GM12878 (cell line): Measurements from ENCODE around the gene FBLN7. TPM values are rescaled to one million over a fixed set of nuclear protein-coding genes. Genes with fewer than 3 reads are reported as not detected.

ENCODE experiments used
- ATAC-seq: fragments of 200-7000 bp; cut with Tn5 transposase; 3 replicates; pipeline ENCODE4 v1.9.1; 2020; ENCODE audit warnings: mild to moderate bottlenecking, moderate library complexity
- BruUV-seq: library from RNA; stranded (reverse); fragments of 400-500 nt; replicated peaks from 2 replicates; lab custom pipeline; 2021; lab: Mats Ljungman, UMichigan
- CTCF ChIA-PET: fragments of 300-600 bp; sonication (Branson Sonifier 250); formaldehyde crosslinking; extraction: SDS; loops from one replicate; lab custom pipeline; 2021; ENCODE audit warnings: inconsistent platforms; lab: Yijun Ruan, JAX
- POLR2A ChIA-PET: fragments of 350-600 bp; formaldehyde crosslinking; extraction: SDS; loops from one replicate; lab custom pipeline; 2021; ENCODE audit warnings: inconsistent platforms; lab: Charles Lee
- RAD21 ChIA-PET: fragments of 300-600 bp; sonication (Branson Sonifier 250); formaldehyde crosslinking; loops from one replicate; lab custom pipeline; 2023; ENCODE audit warnings: antibody characterized with exemption; ENCODE audit not compliant: unreplicated experiment; lab: Charles Lee
- SMC1A ChIA-PET: fragments of 300-600 bp; sonication (Branson Sonifier 250); formaldehyde crosslinking; loops from one replicate; lab custom pipeline; 2023; ENCODE audit not compliant: unreplicated experiment, uncharacterized antibody; lab: Charles Lee
- DNase-seq: peaks from one replicate; pipeline ENCODE4 v3.0.0-alpha.2; 2011; ENCODE audit warnings: low read depth, low spot score
- FAIRE-seq: peaks from 3 replicates; lab custom pipeline; 2011; peaks lifted over from hg19 to GRCh38; lab: Jason Lieb, UNC
- H2AFZ ChIP-seq: 2 replicates; pipeline ENCODE4 v1.6.0; 2011; ENCODE audit warnings: low read depth, low read length, control low read depth; ENCODE audit not compliant: control insufficient read depth
- H3K27ac ChIP-seq: 2 replicates; pipeline ENCODE4 v1.5.1; 2011; ENCODE audit warnings: control low read depth; ENCODE audit not compliant: control insufficient read depth, insufficient read depth
- H3K27me3 ChIP-seq, 2 experiments: replicated peaks in 1 of 2; 2 replicates each; pipeline versions ENCODE4 v1.6.0 to v1.6.1; 2011; ENCODE audit warnings: low read length in 1 of 2; ENCODE audit not compliant: control insufficient read depth in 2 of 2, insufficient read depth in 2 of 2
- H3K36me3 ChIP-seq, 2 experiments: 2 replicates each; pipeline ENCODE4 v1.5.1; 2011; ENCODE audit warnings: low read length in 1 of 2; ENCODE audit not compliant: control insufficient read depth in 2 of 2, insufficient read depth in 2 of 2
- H3K4me1 ChIP-seq: 2 replicates; pipeline ENCODE4 v1.6.1; 2011; ENCODE audit warnings: mild to moderate bottlenecking, low read length, moderate library complexity, mixed read lengths; ENCODE audit not compliant: control insufficient read depth, insufficient read depth
- H3K4me2 ChIP-seq: 2 replicates; pipeline ENCODE4 v1.6.0; 2011; ENCODE audit warnings: control low read depth; ENCODE audit not compliant: control insufficient read depth, insufficient read depth
- H3K4me3 ChIP-seq: fragments of 200-600 bp; sonication (generic); 2 replicates; pipeline ENCODE4 v1.5.1; 2016
- H3K79me2 ChIP-seq: 2 replicates; pipeline ENCODE4 v1.6.0; 2011; ENCODE audit warnings: low read length; ENCODE audit not compliant: control insufficient read depth, insufficient read depth
- H3K9ac ChIP-seq: 2 replicates; pipeline ENCODE4 v1.8.0; 2011; ENCODE audit warnings: low read length, control low read depth, mixed read lengths; ENCODE audit not compliant: control insufficient read depth, insufficient read depth
- H3K9me3 ChIP-seq: replicated peaks from 3 replicates; pipeline ENCODE4 v1.5.1; 2011; ENCODE audit warnings: mild to moderate bottlenecking, low read length; ENCODE audit not compliant: control insufficient read depth, insufficient read depth
- H4K20me1 ChIP-seq: 2 replicates; pipeline ENCODE4 v1.6.0; 2011; ENCODE audit not compliant: control insufficient read depth, insufficient read depth
- CEBPB ChIP-seq, 2 experiments: fragments of 150-350 bp in 1 of 2; IDR thresholded peaks; 2 replicates each; pipeline ENCODE4 v1.6.1; 2012 to 2014; ENCODE audit warnings: low read depth in 2 of 2, low read length in 2 of 2, borderline replicate concordance in 1 of 2, inconsistent platforms in 1 of 2
- EZH2 ChIP-seq: IDR thresholded peaks from 2 replicates; pipeline ENCODE4 v1.6.1; 2012; ENCODE audit warnings: low read depth, mild to moderate bottlenecking, control low read depth, inconsistent platforms, low read length, borderline replicate concordance; ENCODE audit not compliant: control insufficient read depth
- FOS ChIP-seq: IDR thresholded peaks from 3 replicates; pipeline ENCODE4 v1.6.1; 2011; ENCODE audit warnings: borderline replicate concordance; ENCODE audit not compliant: insufficient read length; ENCODE audit errors: extremely low read depth
- GATAD2B ChIP-seq: fragments of 450-650 bp; conservative IDR thresholded peaks from 2 replicates; pipeline ENCODE4 v1.6.1; 2017; ENCODE audit warnings: low read depth, mild to moderate bottlenecking, moderate library complexity
- HCFC1 ChIP-seq: fragments of 150-350 bp; IDR thresholded peaks from 2 replicates; pipeline ENCODE4 v1.6.1; 2014; ENCODE audit warnings: low read length
- IKZF2 ChIP-seq, 2 experiments: fragments of 450-650 bp; IDR thresholded peaks; 2 replicates each; pipeline ENCODE4 v1.6.1; 2017; ENCODE audit warnings: mild to moderate bottlenecking in 2 of 2, moderate library complexity in 2 of 2
- KAT2A ChIP-seq: conservative IDR thresholded peaks from 2 replicates; pipeline ENCODE4 v1.6.1; 2011; ENCODE audit warnings: low read depth, low read length; ENCODE audit not compliant: control insufficient read depth
- MTA3 ChIP-seq: IDR thresholded peaks from 2 replicates; pipeline ENCODE4 v1.6.1; 2012; ENCODE audit warnings: low read length, inconsistent platforms, borderline replicate concordance
- NR2C2 ChIP-seq: IDR thresholded peaks from 2 replicates; pipeline ENCODE4 v1.6.1; 2011; ENCODE audit warnings: borderline replicate concordance, low read depth; ENCODE audit not compliant: control insufficient read depth, insufficient read length
- RAD21 ChIP-seq: IDR thresholded peaks from 2 replicates; pipeline ENCODE4 v1.6.1; 2011; ENCODE audit warnings: mild to moderate bottlenecking, low read depth, low read length, moderate library complexity; ENCODE audit not compliant: insufficient read depth
- RELB ChIP-seq: fragments of 450-650 bp; IDR thresholded peaks from 2 replicates; pipeline ENCODE4 v1.6.1; 2017; ENCODE audit warnings: low read depth, mild to moderate bottlenecking, moderate library complexity
- SIN3A ChIP-seq: IDR thresholded peaks from 2 replicates; pipeline ENCODE4 v1.6.1; 2012; ENCODE audit warnings: low read depth, low read length, improper control_type of control experiment
- SREBF1 ChIP-seq: IDR thresholded peaks from 2 replicates; pipeline ENCODE4 v1.6.1; 2012; ENCODE audit warnings: mild to moderate bottlenecking, low read length
- ZNF217 ChIP-seq: fragments of 450-650 bp; IDR thresholded peaks from 2 replicates; pipeline ENCODE4 v1.6.1; 2017; ENCODE audit warnings: antibody characterized with exemption, mild to moderate bottlenecking
- ZZZ3 ChIP-seq: IDR thresholded peaks from 2 replicates; pipeline ENCODE4 v1.6.1; 2011; ENCODE audit warnings: low read depth; ENCODE audit not compliant: control insufficient read depth, insufficient read length
- WGBS: methylation state at CpG from one replicate; pipeline ENCODE4 v1.1.6; 2016; ENCODE audit warnings: low lambda C conversion rate; ENCODE audit not compliant: insufficient replicate concordance, insufficient coverage; ENCODE audit errors: missing lambda C conversion rate; 5-methylcytosine and 5-hydroxymethylcytosine counted together
- in situ Hi-C: fragments of 300-500 bp; cut with MboI; formaldehyde crosslinking; loops from 9 replicates; pipeline ENCODE4 v1.14.3; 2018; ENCODE audit warnings: mixed read lengths
- intact Hi-C: fragments of 100-400 bp; cut with micrococcal nuclease; formaldehyde crosslinking; loops from one replicate; pipeline ENCODE4 v1.14.2; 2022; ENCODE audit not compliant: unreplicated experiment
- polyA plus RNA-seq, 11 experiments: library from polyadenylated mRNA; depleted of rRNA in 4 of 11; unstranded in 6 of 11; stranded (reverse) in 5 of 11; fragments of >200 nt; fragmentation: Nextera tagmentation in 4 of 11; fragmentation: Illumina TruSeq in 1 of 11; extraction: Ambion mirVana in 4 of 11; extraction: Trizol in 1 of 11; gene quantifications; 1 replicate in 1 of 11; 2 replicates in 10 of 11; pipeline versions ENCODE4 v1.2.1 to v1.2.3, GENCODE V29; 2011 to 2016; ENCODE audit warnings: inconsistent platforms in 2 of 11, missing spikeins in 2 of 11, low read depth in 1 of 11
- total RNA-seq, 4 experiments: library from RNA; depleted of rRNA in 3 of 4; stranded (reverse); fragments of >200 nt in 3 of 4; fragmentation: Illumina TruSeq in 1 of 4; extraction: Trizol in 1 of 4; gene quantifications; 2 replicates each; pipeline versions ENCODE4 v1.2.1 to v1.2.3, GENCODE V29; 2013 to 2021

The FBLN7 gene
- total and polyA plus RNA-seq, 10 of the 15 experiments (the other 5 are each of a cell fraction or from before 2014, with no cell fraction given): 0.01 to 0.10 (median 0.01) TPM; not detected in 7

- TF ChIP-seq FOS: no peak
- no peak for TF ChIP-seq MTA3
- no peak for TF ChIP-seq IKZF2 (IDR thresholded peaks at IDR 0.05)
- no peak for TF ChIP-seq RAD21
- no peak for TF ChIP-seq SIN3A
- TF ChIP-seq ZNF217: no peak
- TF ChIP-seq CEBPB (IDR thresholded peaks at IDR 0.05; ENCODE audit: borderline replicate concordance in 1 of 2, low read depth in 2 of 2, low read length in 2 of 2): no peak
- TF ChIP-seq KAT2A: no peak
- no peak for TF ChIP-seq RELB
Observed at GRCh38 chr2:112152476-112153178, 14.4 kb downstream of the FBLN7 start (continued).

GRCh38 chr2:112153179-112153490, 14.9 kb downstream of the FBLN7 start:
- no peak overlapping the region for H3K27ac ChIP-seq
- no peak overlapping the region for H2AFZ ChIP-seq
- TF ChIP-seq SREBF1: no peak
- TF ChIP-seq ZZZ3: no peak
- no peak for TF ChIP-seq EZH2
- TF ChIP-seq HCFC1: no peak
- no peak for TF ChIP-seq GATAD2B
- TF ChIP-seq NR2C2: no peak
- no peaks in the 10 kb centered on the region for H4K20me1 ChIP-seq
- POLR2A ChIA-PET: no interaction called here
- H3K4me3 ChIP-seq: no peak overlapping the region
- intact Hi-C loops (no loop called here), in situ Hi-C loops (no loop called here)
- RAD21 ChIA-PET: no interaction called here
- no peaks in the 10 kb centered on the region; a peak in 1 of 4 replicates for H3K27me3 ChIP-seq
- FAIRE-seq (no peak), DNase-seq (no peak), ATAC-seq (no peak)
- no peaks in the 10 kb centered on the region for H3K36me3 ChIP-seq
- H3K79me2 ChIP-seq: no peaks in the 10 kb centered on the region
- H3K9me3 ChIP-seq: no peaks in the 10 kb centered on the region
- WGBS: 83% methylated on average over 12 of the region's 12 CpGs
- no peak overlapping the region for H3K9ac ChIP-seq
- no peaks in the 10 kb centered on the region for H3K4me1 ChIP-seq
- no TSS peak for BruUV-seq
- CTCF ChIA-PET: no interaction called here
- SMC1A ChIA-PET: no interaction called here
- H3K4me2 ChIP-seq: no peak overlapping the region
